ENCODE measurements around the gene OSBPL6. TPM values are rescaled to one million over a fixed set of nuclear protein-coding genes. Genes with fewer than 3 reads are reported as not detected.

Gene OSBPL6
- total RNA-seq, 1 experiment from 2014 or later, result 11.6 TPM

- no peak for ATAC-seq
- H3K4me2 ChIP-seq (ENCODE audit: low read length), result no peak overlapping the region
- BruUV-seq (replicated peaks), result no TSS peak
- H4K20me1 ChIP-seq (ENCODE audit: insufficient read depth), result no peaks in the 10 kb centered on the region
- no peaks in the 10 kb centered on the region for H3K79me2 ChIP-seq (ENCODE audit: insufficient read depth, low read length)
- peaks cover 0 to 6% of the 10 kb centered on the region in 2 experiments; a peak in 1 of 4 replicates for H3K4me1 ChIP-seq (ENCODE audit: control insufficient read depth in 1 of 2, insufficient read depth in 2 of 2, low read length in 2 of 2)
- no peaks in the 10 kb centered on the region; the same call in 1 of the 2 replicates for H3K9me2 ChIP-seq (ENCODE audit: insufficient read depth)
- intact Hi-C loops (cut with micrococcal nuclease), result no loop called here
- DNase-seq (ENCODE audit: low read depth, low spot score), result no peak
- no peaks in the 10 kb centered on the region for H3K9me3 ChIP-seq (ENCODE audit: control insufficient read depth in 1 of 2, insufficient read depth in 1 of 2, low read depth in 1 of 2, low read length in 2 of 2)
- POLR2A ChIA-PET, result no interaction called here
- RAD21 ChIA-PET (ENCODE audit: low non-redundant PET in 1 of 2, low total read pairs in 2 of 2, uncharacterized antibody in 2 of 2, unreplicated experiment in 2 of 2), result no interaction called here
- no peaks in the 10 kb centered on the region for H3K27me3 ChIP-seq (ENCODE audit: insufficient read depth, low read length)
- no peak for TF ChIP-seq YY1 (IDR thresholded peaks at IDR 0.05; ENCODE audit: extremely low read depth, insufficient replicate concordance, low read depth, low read length)
- no peak for TF ChIP-seq ZFX (IDR thresholded peaks at IDR 0.05)
- TF ChIP-seq CBX3 (IDR thresholded peaks at IDR 0.05; ENCODE audit: low read depth), result no peak
- TF ChIP-seq ZBTB33 (IDR thresholded peaks at IDR 0.05; ENCODE audit: extremely low read depth, insufficient replicate concordance, low read length), result no peak
- H3K27ac ChIP-seq (ENCODE audit: low read depth, low read length), result no peak overlapping the region
- H3K36me3 ChIP-seq (ENCODE audit: control insufficient read depth in 1 of 2, insufficient read depth in 2 of 2, low read length in 2 of 2), result no peaks in the 10 kb centered on the region
- no peak overlapping the region for H2AFZ ChIP-seq (ENCODE audit: low read depth, low read length, poor library complexity, severe bottlenecking)
- CTCF ChIA-PET, result no interaction called here
- H3K9ac ChIP-seq (ENCODE audit: low read length), result no peak overlapping the region
- H3K4me3 ChIP-seq (replicated peaks in 1 of 2; ENCODE audit: low read depth in 1 of 2, low read length in 2 of 2), result no peak overlapping the region
Observed at GRCh38 chr2:178286636-178287035, 92.3 kb downstream of the OSBPL6 start.

GRCh38 chr2:178287652-178288344 lies 93.5 kb downstream of the OSBPL6 start:
- Histone ChIP-seq H3K9me3 (ENCODE audit: control insufficient read depth in 1 of 2, insufficient read depth in 1 of 2, low read depth in 1 of 2, low read length in 2 of 2) (no peaks in the 10 kb centered on the region), H2AFZ (ENCODE audit: low read depth, low read length, poor library complexity, severe bottlenecking) (no peak overlapping the region), H3K4me3 (replicated peaks in 1 of 2; ENCODE audit: low read depth in 1 of 2, low read length in 2 of 2) (no peak overlapping the region), H3K4me2 (ENCODE audit: low read length) (no peak overlapping the region), H3K4me1 (ENCODE audit: control insufficient read depth in 1 of 2, insufficient read depth in 2 of 2, low read length in 2 of 2) (no peaks in the 10 kb centered on the region), H3K9ac (ENCODE audit: low read length) (no peak overlapping the region), H3K27me3 (ENCODE audit: insufficient read depth, low read length) (no peaks in the 10 kb centered on the region), H3K27ac (ENCODE audit: low read depth, low read length) (no peak overlapping the region), H3K79me2 (ENCODE audit: insufficient read depth, low read length) (no peaks in the 10 kb centered on the region), H4K20me1 (ENCODE audit: insufficient read depth) (no peaks in the 10 kb centered on the region), H3K9me2 (ENCODE audit: insufficient read depth) (no peaks in the 10 kb centered on the region; the same call in 1 of the 2 replicates), H3K36me3 (ENCODE audit: control insufficient read depth in 1 of 2, insufficient read depth in 2 of 2, low read length in 2 of 2) (no peaks in the 10 kb centered on the region)
- ChIA-PET POLR2A (no interaction called here), CTCF (no interaction called here), RAD21 (ENCODE audit: low non-redundant PET in 1 of 2, low total read pairs in 2 of 2, uncharacterized antibody in 2 of 2, unreplicated experiment in 2 of 2) (no interaction called here)
- TF ChIP-seq SRF (IDR thresholded peaks at IDR 0.05; ENCODE audit: low read depth) (no peak), ATF3 (IDR thresholded peaks at IDR 0.05) (no peak), EGR1 (IDR thresholded peaks at IDR 0.05; ENCODE audit: low read depth) (no peak), CEBPB (IDR thresholded peaks at IDR 0.05; ENCODE audit: low read depth) (no peak), YY1 (IDR thresholded peaks at IDR 0.05; ENCODE audit: extremely low read depth, insufficient replicate concordance, low read depth, low read length) (no peak), MAX (IDR thresholded peaks at IDR 0.05) (no peak), SP1 (IDR thresholded peaks at IDR 0.05; ENCODE audit: low read depth) (no peak), EZH2 (IDR thresholded peaks at IDR 0.05) (no peak), POLR2A (IDR thresholded peaks at IDR 0.05; ENCODE audit: borderline replicate concordance, extremely low read depth, insufficient read depth, insufficient read length) (no peak), FOSL1 (IDR thresholded peaks at IDR 0.05; ENCODE audit: low read depth) (no peak), ZFX (IDR thresholded peaks at IDR 0.05) (no peak), REST (IDR thresholded peaks at IDR 0.05; ENCODE audit: low read depth) (no peak)
- no peak for DNase-seq (ENCODE audit: low read depth, low spot score)
- no TSS peak for BruUV-seq (replicated peaks)
- intact Hi-C loops (cut with micrococcal nuclease), result no loop called here
- no peak for ATAC-seq

Measured in HCT116 (cell line).